Measurements from ENCODE around the gene XPR1. TPM values are rescaled to one million over a fixed set of nuclear protein-coding genes. Genes with fewer than 3 reads are reported as not detected.

The XPR1 gene
- total and polyA plus RNA-seq, 2 donors (not counting 3 experiments of a cell fraction or from before 2014, with no cell fraction given), result 23.9 to 26.7 TPM

DNA sequence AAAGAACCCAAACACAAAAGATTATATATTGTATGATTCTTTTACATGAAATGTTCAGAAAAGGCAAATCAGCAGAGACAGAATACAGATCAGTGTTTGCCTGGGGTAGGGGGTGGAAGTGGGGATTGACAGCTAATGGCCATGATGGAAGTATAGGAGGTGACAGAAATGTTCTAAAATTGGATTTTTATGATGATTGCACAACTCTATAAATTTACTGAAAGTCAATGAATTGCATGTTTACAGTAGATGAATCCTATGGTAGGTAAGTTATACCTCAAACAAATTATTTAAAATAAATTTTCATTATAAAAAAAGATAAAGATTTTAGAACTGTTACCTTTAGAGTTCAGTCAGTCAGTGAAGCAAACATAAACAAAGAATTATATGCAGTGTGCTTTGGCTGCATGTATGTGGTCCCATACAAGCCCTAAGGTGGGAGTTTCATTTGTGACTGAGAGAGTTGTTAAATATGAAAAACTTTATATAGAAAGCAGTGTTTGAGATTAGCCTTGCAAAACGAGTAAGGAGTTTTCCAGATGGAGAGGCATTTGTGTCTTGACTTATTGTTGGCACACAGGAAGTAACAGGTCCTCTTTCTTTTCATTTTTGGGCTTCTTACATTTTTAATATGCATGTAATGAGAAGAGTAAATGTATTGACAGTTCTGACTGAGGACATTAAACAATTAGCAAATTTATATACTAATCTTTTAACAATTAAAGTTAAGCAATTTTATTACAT lies 165.2 kb downstream of the XPR1 start:
- Histone ChIP-seq H3K36me3 (ENCODE audit: control insufficient read depth in 2 of 2, extremely low read depth in 1 of 2, insufficient read depth in 2 of 2, low read length in 2 of 2) (no peaks in the 10 kb centered on the region), H3K9ac (replicated peaks; ENCODE audit: extremely low read depth, insufficient read depth, low read length) (no peak overlapping the region), H3K27ac (ENCODE audit: insufficient read depth, low read depth, low read length) (no peak overlapping the region), H3K79me2 (ENCODE audit: control insufficient read depth, insufficient read depth, low read length) (no peaks in the 10 kb centered on the region), H4K20me1 (replicated peaks; ENCODE audit: control insufficient read depth, extremely low read depth, insufficient read depth, low read length) (no peaks in the 10 kb centered on the region), H3K4me2 (ENCODE audit: insufficient read depth, low read length) (no peak overlapping the region), H3K9me3 (replicated peaks; ENCODE audit: control insufficient read depth, insufficient read depth, low read length) (no peaks in the 10 kb centered on the region), H3K4me3 (replicated peaks in 1 of 3; ENCODE audit: insufficient read depth in 1 of 3, low read depth in 1 of 3, low read length in 3 of 3) (no peak overlapping the region), H3K27me3 (ENCODE audit: control insufficient read depth in 2 of 2, insufficient read depth in 2 of 2, low read length in 2 of 2) (no peaks in the 10 kb centered on the region), H3K4me1 (ENCODE audit: control insufficient read depth, extremely low read depth, insufficient read depth, low read length) (peaks cover 10% of the 10 kb centered on the region), H3K9me1 (replicated peaks; ENCODE audit: control insufficient read depth, extremely low read depth, insufficient read depth, low read length) (no peaks in the 10 kb centered on the region), H2AFZ (ENCODE audit: low read depth, low read length) (no peak overlapping the region)
- ChIA-PET CTCF (interaction anchor here (2.1 kb wide), 1 partner anchor 11 kb away, joined by 9 read pairs; no protein-coding TSS in a partner anchor), POLR2A (no interaction called here)
- dilution Hi-C loops (cut with MboI; ENCODE audit: extremely low pct_ligation_motif_present, low sequenced_read_pairs) (no loop called here), intact Hi-C loops (cut with micrococcal nuclease) (no loop called here)
- DNase-seq (ENCODE audit: low read depth, low spot score) (no peak), FAIRE-seq (no peak)
- no TSS peak for BruUV-seq (replicated peaks)
- TF ChIP-seq FOS (IDR thresholded peaks at IDR 0.05; ENCODE audit: borderline replicate concordance, insufficient read depth, low read length) (no peak), EZH2 (IDR thresholded peaks at IDR 0.05; ENCODE audit: borderline replicate concordance, low read depth, low read length, severe bottlenecking) (no peak), MYC (IDR thresholded peaks at IDR 0.05; ENCODE audit: low read depth, low read length) (no peak), POLR2A (IDR thresholded peaks at IDR 0.05; ENCODE audit: low read depth, low read length) (no peak)
- TF ChIP-seq, protein P1, sequence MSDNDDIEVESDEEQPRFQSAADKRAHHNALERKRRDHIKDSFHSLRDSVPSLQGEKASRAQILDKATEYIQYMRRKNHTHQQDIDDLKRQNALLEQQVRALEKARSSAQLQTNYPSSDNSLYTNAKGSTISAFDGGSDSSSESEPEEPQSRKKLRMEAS (IDR thresholded peaks at IDR 0.05; ENCODE audit: insufficient read depth, insufficient read length), result no peak

DNA sequence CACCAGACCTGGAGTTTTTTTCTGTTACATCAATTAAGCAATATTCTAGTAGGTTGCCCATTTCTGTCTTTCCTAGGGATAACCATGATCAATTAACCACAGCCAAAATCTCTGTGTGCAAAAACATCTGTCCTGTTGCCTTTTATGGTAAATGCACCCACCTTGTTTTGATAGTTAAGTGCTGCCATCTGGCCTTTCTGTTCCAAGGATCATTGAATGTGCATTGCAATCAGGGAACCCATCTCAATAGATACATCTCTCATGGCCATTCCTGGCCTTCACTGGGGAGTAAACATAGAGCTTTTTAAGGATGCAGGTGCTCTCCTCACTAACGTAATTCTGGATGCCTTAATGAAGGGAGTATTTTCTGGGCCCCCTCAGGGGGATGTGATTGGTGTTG lies 169.1 kb downstream of the XPR1 start:
- TF ChIP-seq JUN (IDR thresholded peaks at IDR 0.05; ENCODE audit: borderline replicate concordance, insufficient read depth, insufficient read length, low read depth), result no peak
- TF ChIP-seq, protein P2, sequence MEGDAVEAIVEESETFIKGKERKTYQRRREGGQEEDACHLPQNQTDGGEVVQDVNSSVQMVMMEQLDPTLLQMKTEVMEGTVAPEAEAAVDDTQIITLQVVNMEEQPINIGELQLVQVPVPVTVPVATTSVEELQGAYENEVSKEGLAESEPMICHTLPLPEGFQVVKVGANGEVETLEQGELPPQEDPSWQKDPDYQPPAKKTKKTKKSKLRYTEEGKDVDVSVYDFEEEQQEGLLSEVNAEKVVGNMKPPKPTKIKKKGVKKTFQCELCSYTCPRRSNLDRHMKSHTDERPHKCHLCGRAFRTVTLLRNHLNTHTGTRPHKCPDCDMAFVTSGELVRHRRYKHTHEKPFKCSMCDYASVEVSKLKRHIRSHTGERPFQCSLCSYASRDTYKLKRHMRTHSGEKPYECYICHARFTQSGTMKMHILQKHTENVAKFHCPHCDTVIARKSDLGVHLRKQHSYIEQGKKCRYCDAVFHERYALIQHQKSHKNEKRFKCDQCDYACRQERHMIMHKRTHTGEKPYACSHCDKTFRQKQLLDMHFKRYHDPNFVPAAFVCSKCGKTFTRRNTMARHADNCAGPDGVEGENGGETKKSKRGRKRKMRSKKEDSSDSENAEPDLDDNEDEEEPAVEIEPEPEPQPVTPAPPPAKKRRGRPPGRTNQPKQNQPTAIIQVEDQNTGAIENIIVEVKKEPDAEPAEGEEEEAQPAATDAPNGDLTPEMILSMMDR (IDR thresholded peaks at IDR 0.05; ENCODE audit: extremely low read depth in 1 of 2, insufficient read depth in 1 of 2, low read depth in 1 of 2, low read length in 2 of 2), result no peak
- TF ChIP-seq POLR2AphosphoS5 (IDR thresholded peaks at IDR 0.05; ENCODE audit: insufficient read depth, low read depth, low read length), result no peak
- no peak for TF ChIP-seq GATA2 (IDR thresholded peaks at IDR 0.05; ENCODE audit: insufficient read depth, insufficient read length, low read depth, low read length)
- no peak for TF ChIP-seq EZH2 (IDR thresholded peaks at IDR 0.05; ENCODE audit: borderline replicate concordance, low read depth, low read length, severe bottlenecking)
- Histone ChIP-seq H3K36me3 (ENCODE audit: control insufficient read depth in 2 of 2, extremely low read depth in 1 of 2, insufficient read depth in 2 of 2, low read length in 2 of 2) (no peaks in the 10 kb centered on the region), H3K27ac (ENCODE audit: insufficient read depth, low read depth, low read length) (no peak overlapping the region), H3K4me2 (ENCODE audit: insufficient read depth, low read length) (no peak overlapping the region), H3K4me3 (replicated peaks in 1 of 3; ENCODE audit: insufficient read depth in 1 of 3, low read depth in 1 of 3, low read length in 3 of 3) (no peak overlapping the region), H3K27me3 (ENCODE audit: control insufficient read depth in 2 of 2, insufficient read depth in 2 of 2, low read length in 2 of 2) (no peaks in the 10 kb centered on the region), H3K9me1 (replicated peaks; ENCODE audit: control insufficient read depth, extremely low read depth, insufficient read depth, low read length) (no peaks in the 10 kb centered on the region), H3K9ac (replicated peaks; ENCODE audit: extremely low read depth, insufficient read depth, low read length) (no peak overlapping the region), H4K20me1 (replicated peaks; ENCODE audit: control insufficient read depth, extremely low read depth, insufficient read depth, low read length) (no peaks in the 10 kb centered on the region), H3K9me3 (replicated peaks; ENCODE audit: control insufficient read depth, insufficient read depth, low read length) (no peaks in the 10 kb centered on the region), H2AFZ (ENCODE audit: low read depth, low read length) (no peak overlapping the region), H3K79me2 (ENCODE audit: control insufficient read depth, insufficient read depth, low read length) (no peaks in the 10 kb centered on the region), H3K4me1 (ENCODE audit: control insufficient read depth, extremely low read depth, insufficient read depth, low read length) (no peaks in the 10 kb centered on the region)
- FAIRE-seq (no peak), DNase-seq (ENCODE audit: low read depth, low spot score) (no peak)
- intact Hi-C loops (cut with micrococcal nuclease) (no loop called here), dilution Hi-C loops (cut with MboI; ENCODE audit: extremely low pct_ligation_motif_present, low sequenced_read_pairs) (no loop called here)
- CTCF ChIA-PET, result interaction anchor here (0.9 to 1.0 kb wide), 2 partner anchors 14 to 64 kb away, joined by 3 to 5 read pairs; no protein-coding TSS in a partner anchor
- POLR2A ChIA-PET, result no interaction called here
- no TSS peak for BruUV-seq (replicated peaks)

Measured in endothelial cell of umbilical vein (primary cell).